PC-9 (cell line): ENCODE data around the gene MANSC4. TPM values are rescaled to one million over a fixed set of nuclear protein-coding genes. Genes with fewer than 3 reads are reported as not detected.

Experiments
- BruUV-seq: library from RNA; stranded (reverse); fragments of 400-500 nt; replicated peaks from 2 replicates; lab custom pipeline; 2021; lab: Mats Ljungman, UMichigan
- CTCF ChIA-PET: fragments of 300-600 bp; sonication (Branson Sonifier 250); formaldehyde crosslinking; loops from one replicate; lab custom pipeline; 2022; ENCODE audit warnings: antibody characterized with exemption; lab: Charles Lee
- POLR2A ChIA-PET: fragments of 300-600 bp; sonication (Branson Sonifier 250); formaldehyde crosslinking; loops from one replicate; lab custom pipeline; 2022; ENCODE audit warnings: antibody characterized with exemption; ENCODE audit not compliant: unreplicated experiment; lab: Charles Lee
- DNase-seq, 2 experiments: peaks; one replicate each; pipeline versions ENCODE4 v3.0.0 to v3.0.0-alpha.2; 2015 to 2022; ENCODE audit warnings: mixed read lengths in 1 of 2
- H2AFZ ChIP-seq: fragments of 200-600 bp; sonication (generic); 2 replicates; pipeline ENCODE4 v1.8.1; 2017; ENCODE audit warnings: antibody characterized with exemption
- H3F3A ChIP-seq: fragments of 200-600 bp; sonication (generic); 2 replicates; pipeline ENCODE4 v1.8.1; 2017; ENCODE audit warnings: antibody characterized with exemption, mild to moderate bottlenecking, low read depth; ENCODE audit not compliant: insufficient read depth
- H3K27ac ChIP-seq: fragments of 200-600 bp; sonication (generic); 2 replicates; pipeline ENCODE4 v1.6.1; 2016; ENCODE audit warnings: mixed run types
- H3K27me3 ChIP-seq: fragments of 200-600 bp; sonication (generic); 2 replicates; pipeline ENCODE4 v1.6.1; 2016; ENCODE audit warnings: low read depth, mixed run types; ENCODE audit not compliant: insufficient read depth
- H3K36me3 ChIP-seq: fragments of 200-600 bp; sonication (generic); 2 replicates; pipeline ENCODE4 v1.6.1; 2016; ENCODE audit warnings: low read depth, mixed run types
- H3K4me1 ChIP-seq: fragments of 200-600 bp; sonication (generic); replicated peaks from 2 replicates; pipeline ENCODE4 v1.6.1; 2016; ENCODE audit warnings: mixed run types; ENCODE audit not compliant: insufficient read depth
- H3K4me2 ChIP-seq: fragments of 200-600 bp; sonication (generic); 2 replicates; pipeline ENCODE4 v1.6.1; 2017; ENCODE audit warnings: mixed run types
- H3K4me3 ChIP-seq: fragments of 200-600 bp; sonication (generic); 2 replicates; pipeline ENCODE4 v1.6.1; 2016; ENCODE audit warnings: mixed run types
- H3K79me2 ChIP-seq: fragments of 200-600 bp; sonication (generic); 2 replicates; pipeline ENCODE4 v1.6.1; 2017; ENCODE audit warnings: low read depth, mixed run types
- H3K9me2 ChIP-seq: fragments of 200-600 bp; sonication (generic); 2 replicates; pipeline ENCODE4 v1.8.1; 2017; ENCODE audit warnings: mild to moderate bottlenecking; ENCODE audit not compliant: insufficient read depth
- H3K9me3 ChIP-seq: fragments of 200-600 bp; sonication (generic); 2 replicates; pipeline ENCODE4 v1.8.1; 2016; ENCODE audit warnings: low read depth; ENCODE audit not compliant: insufficient read depth
- H4K20me1 ChIP-seq: fragments of 200-600 bp; sonication (generic); 2 replicates; pipeline ENCODE4 v1.8.1; 2017; ENCODE audit not compliant: insufficient read depth
- CTCF ChIP-seq: fragments of 200-600 bp; sonication (generic); conservative IDR thresholded peaks from 2 replicates; pipeline ENCODE4 v1.6.1; 2017; ENCODE audit warnings: mixed run types, antibody characterized with exemption, mild to moderate bottlenecking, moderate library complexity
- EZH2 ChIP-seq: fragments of 200-600 bp; sonication (generic); IDR thresholded peaks from 2 replicates; pipeline ENCODE4 v1.8.0; 2017; ENCODE audit warnings: antibody characterized with exemption, low read depth
- intact Hi-C: fragments of 100-400 bp; cut with micrococcal nuclease; formaldehyde crosslinking; loops from one replicate; pipeline ENCODE4 v1.10.0; 2022; ENCODE audit not compliant: unreplicated experiment
- total RNA-seq: library from RNA; stranded (reverse); gene quantifications from 2 replicates; pipeline ENCODE4 v1.2.3, GENCODE V29; 2021

Gene MANSC4
- total RNA-seq, 1 experiment from 2014 or later, result not detected

- no peaks in the 10 kb centered on the region for H3F3A ChIP-seq
- H2AFZ ChIP-seq, result no peak overlapping the region
- H3K4me1 ChIP-seq, result no peaks in the 10 kb centered on the region
- no TSS peak for BruUV-seq
- CTCF ChIA-PET, result no interaction called here
- no peaks in the 10 kb centered on the region for H3K27me3 ChIP-seq
- H3K79me2 ChIP-seq, result no peaks in the 10 kb centered on the region
- no peaks in the 10 kb centered on the region for H3K9me3 ChIP-seq
- H4K20me1 ChIP-seq, result no peaks in the 10 kb centered on the region
- H3K9me2 ChIP-seq, result no peaks in the 10 kb centered on the region
- no peak for DNase-seq
- TF ChIP-seq CTCF, result no peak
- TF ChIP-seq EZH2, result no peak
- H3K27ac ChIP-seq, result no peak overlapping the region
- no peak overlapping the region for H3K4me3 ChIP-seq
- intact Hi-C loops, result no loop called here
- H3K36me3 ChIP-seq, result no peaks in the 10 kb centered on the region
- no peak overlapping the region for H3K4me2 ChIP-seq
- POLR2A ChIA-PET, result no interaction called here
These were observed 27.1 kb upstream of the MANSC4 start for GRCh38 chr12:27807063-27807703.

- H2AFZ ChIP-seq, result no peak overlapping the region
- no peak overlapping the region for H3K4me3 ChIP-seq
- no peaks in the 10 kb centered on the region for H3K9me2 ChIP-seq
- ChIA-PET CTCF (no interaction called here), POLR2A (no interaction called here)
- TF ChIP-seq CTCF, result no peak
- no peak for TF ChIP-seq EZH2
- H3K27ac ChIP-seq, result no peak overlapping the region
- no peaks in the 10 kb centered on the region for H3K79me2 ChIP-seq
- no peaks in the 10 kb centered on the region for H3K9me3 ChIP-seq
- H3F3A ChIP-seq, result no peaks in the 10 kb centered on the region; the same call in 1 of the 2 replicates
- intact Hi-C loops, result no loop called here
- no peaks in the 10 kb centered on the region for H3K27me3 ChIP-seq
- H3K4me2 ChIP-seq, result no peak overlapping the region
- H3K36me3 ChIP-seq, result no peaks in the 10 kb centered on the region
- no TSS peak for BruUV-seq
- no peaks in the 10 kb centered on the region for H3K4me1 ChIP-seq
- no peak for DNase-seq
- H4K20me1 ChIP-seq, result no peaks in the 10 kb centered on the region
These were observed 26.2 kb upstream of the MANSC4 start for GRCh38 chr12:27806259-27806658.

- Histone ChIP-seq H3K9me3 (no peaks in the 10 kb centered on the region), H3K4me2 (no peak overlapping the region), H3K9me2 (no peaks in the 10 kb centered on the region), H3K79me2 (no peaks in the 10 kb centered on the region), H3K4me3 (no peak overlapping the region), H4K20me1 (no peaks in the 10 kb centered on the region), H3K27me3 (no peaks in the 10 kb centered on the region), H3K27ac (no peak overlapping the region), H3F3A (peaks cover 4% of the 10 kb centered on the region; the same call in 1 of the 2 replicates), H3K36me3 (no peaks in the 10 kb centered on the region), H2AFZ (no peak overlapping the region), H3K4me1 (no peaks in the 10 kb centered on the region)
- intact Hi-C loops, result no loop called here
- POLR2A ChIA-PET, result interaction anchor here (0.6 kb wide), 1 partner anchor 1270 kb away, joined by 11 read pairs; no protein-coding TSS in a partner anchor
- no peak for TF ChIP-seq CTCF
- no peak for TF ChIP-seq EZH2
- CTCF ChIA-PET, result no interaction called here
- DNase-seq, result no peak
- no TSS peak for BruUV-seq
These were observed 25.2 kb upstream of the MANSC4 start for GRCh38 chr12:27805238-27805637.
